NB4 (cell line): Measurements from ENCODE around the gene COX4I1.

ENCODE experiments used
- CTCF ChIP-seq: IDR thresholded peaks from one replicate; pipeline ENCODE4 v1.5.1; 2012; ENCODE audit warnings: low read depth, low read length
- POLR2A ChIP-seq: IDR thresholded peaks from 2 replicates; pipeline ENCODE4 v1.6.1; 2011; ENCODE audit warnings: mild to moderate bottlenecking; ENCODE audit not compliant: insufficient read length; ENCODE audit errors: extremely low read depth

GRCh38 chr16:85839681-85840240 is 40.3 kb downstream of the COX4I1 start:
- TF ChIP-seq POLR2A (no peak), CTCF (no peak)
